ENCODE measurements around the gene ATL3.
"Not testable (repeated sequence)": the region's sequence is repeated elsewhere in the genome, so short reads cannot be mapped to it uniquely, and the experiment has no call there.

The ATL3 gene

DNA sequence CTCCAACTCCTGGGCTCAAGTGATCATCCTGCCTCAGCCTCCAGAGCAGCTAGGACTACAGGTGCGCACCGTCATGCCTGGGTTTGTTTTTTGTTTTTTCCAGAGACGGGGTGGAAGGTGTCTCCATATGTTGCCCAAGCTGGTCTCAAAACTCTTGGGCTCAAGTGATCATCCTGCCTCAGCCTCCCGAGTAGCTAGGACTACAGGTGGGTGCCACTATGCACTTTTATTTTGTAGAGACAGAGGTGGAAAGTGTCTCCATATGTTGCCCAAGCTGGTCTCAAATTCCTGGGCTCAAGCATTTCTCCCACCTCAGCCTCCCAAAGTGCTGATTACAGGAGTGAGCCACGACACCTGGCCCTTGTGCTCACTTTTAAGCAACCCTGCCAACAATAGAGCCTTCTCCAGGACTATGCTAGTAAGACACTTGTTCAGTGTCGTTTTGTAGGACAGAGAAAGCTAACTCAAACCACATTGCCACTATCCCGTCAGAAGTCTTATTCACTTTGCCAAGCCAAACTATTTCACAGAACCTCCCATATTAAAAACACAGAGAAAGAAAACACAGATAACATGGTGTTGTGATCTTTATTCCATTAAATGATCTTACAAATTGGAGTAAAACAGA, 47.5 kb downstream of the ATL3 start:
- no peak overlapping the region for H3K4me3 ChIP-seq (ENCODE audit: low read length)
- DNase-seq (ENCODE audit: low read depth) = no peak
- TF ChIP-seq, protein P1, sequence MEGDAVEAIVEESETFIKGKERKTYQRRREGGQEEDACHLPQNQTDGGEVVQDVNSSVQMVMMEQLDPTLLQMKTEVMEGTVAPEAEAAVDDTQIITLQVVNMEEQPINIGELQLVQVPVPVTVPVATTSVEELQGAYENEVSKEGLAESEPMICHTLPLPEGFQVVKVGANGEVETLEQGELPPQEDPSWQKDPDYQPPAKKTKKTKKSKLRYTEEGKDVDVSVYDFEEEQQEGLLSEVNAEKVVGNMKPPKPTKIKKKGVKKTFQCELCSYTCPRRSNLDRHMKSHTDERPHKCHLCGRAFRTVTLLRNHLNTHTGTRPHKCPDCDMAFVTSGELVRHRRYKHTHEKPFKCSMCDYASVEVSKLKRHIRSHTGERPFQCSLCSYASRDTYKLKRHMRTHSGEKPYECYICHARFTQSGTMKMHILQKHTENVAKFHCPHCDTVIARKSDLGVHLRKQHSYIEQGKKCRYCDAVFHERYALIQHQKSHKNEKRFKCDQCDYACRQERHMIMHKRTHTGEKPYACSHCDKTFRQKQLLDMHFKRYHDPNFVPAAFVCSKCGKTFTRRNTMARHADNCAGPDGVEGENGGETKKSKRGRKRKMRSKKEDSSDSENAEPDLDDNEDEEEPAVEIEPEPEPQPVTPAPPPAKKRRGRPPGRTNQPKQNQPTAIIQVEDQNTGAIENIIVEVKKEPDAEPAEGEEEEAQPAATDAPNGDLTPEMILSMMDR (conservative IDR thresholded peaks at IDR 0.05; ENCODE audit: low read depth, low read length) = no peak

DNA sequence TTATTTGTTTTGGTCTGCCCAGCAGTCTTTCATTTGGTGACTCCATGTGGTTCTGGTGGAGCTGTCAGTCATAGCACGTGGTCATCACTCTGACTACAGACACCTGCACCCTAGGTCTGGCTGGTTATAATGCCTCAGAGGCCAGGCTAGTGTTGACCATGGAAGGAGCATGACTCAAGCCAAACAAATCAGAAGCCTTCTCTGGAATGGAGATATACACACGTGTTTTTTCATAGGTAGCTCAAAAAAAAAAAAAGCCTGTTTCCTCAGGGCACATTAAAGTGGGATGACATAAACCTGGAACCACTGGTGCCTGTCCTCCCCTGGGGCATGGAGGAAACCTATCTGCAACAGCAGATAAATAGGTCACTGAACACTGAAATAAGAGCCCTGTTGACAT, 48.9 kb downstream of the ATL3 start:
- no peak overlapping the region for H3K4me3 ChIP-seq (ENCODE audit: low read length)
- no peak for DNase-seq (ENCODE audit: low read depth)
- TF ChIP-seq, protein P1 (conservative IDR thresholded peaks at IDR 0.05; ENCODE audit: low read depth, low read length) = no peak

DNA sequence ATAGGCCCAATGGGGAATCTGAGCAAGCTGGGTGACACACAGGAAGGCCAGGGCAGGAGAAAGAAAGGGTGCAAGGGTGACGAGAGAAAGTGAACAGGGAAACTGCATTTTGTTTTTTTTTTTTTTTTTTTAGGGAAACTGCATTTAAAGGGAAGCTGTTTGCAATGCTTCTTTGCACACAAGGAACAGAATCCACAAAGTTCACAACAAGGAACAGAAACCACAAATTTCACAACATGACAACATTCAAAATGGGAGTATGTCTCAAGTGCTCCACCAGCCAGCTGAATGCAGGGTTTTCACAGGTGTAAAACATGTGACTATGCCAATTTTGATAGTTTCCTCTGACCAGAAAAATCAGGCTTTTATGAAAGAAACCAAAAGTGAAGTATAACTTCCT, 50.1 kb downstream of the ATL3 start:
- DNase-seq (ENCODE audit: low read depth) = no peak
- TF ChIP-seq, protein P1 (conservative IDR thresholded peaks at IDR 0.05; ENCODE audit: low read depth, low read length) = no peak
- no peak overlapping the region for H3K4me3 ChIP-seq (ENCODE audit: low read length)

- no peak for DNase-seq (ENCODE audit: low read depth)
- TF ChIP-seq, protein P1 (conservative IDR thresholded peaks at IDR 0.05; ENCODE audit: low read depth, low read length) = no peak
- H3K4me3 ChIP-seq (ENCODE audit: low read length) = no peak overlapping the region
Measured at GRCh38 chr11:63619967-63620366, 51.2 kb downstream of the ATL3 start.

GRCh38 chr11:63617686-63618085, 53.5 kb downstream of the ATL3 start:
- not testable (repeated sequence) for DNase-seq (ENCODE audit: low read depth)

GRCh38 chr11:63616953-63617352, 54.2 kb downstream of the ATL3 start:
- DNase-seq (ENCODE audit: low read depth) = no peak
- H3K4me3 ChIP-seq (ENCODE audit: low read length) = no peak overlapping the region
- TF ChIP-seq, protein P1 (conservative IDR thresholded peaks at IDR 0.05; ENCODE audit: low read depth, low read length) = no peak

More at GRCh38 chr11:63617686-63618085, 53.5 kb downstream of the ATL3 start:
- not testable (repeated sequence) for H3K4me3 ChIP-seq (ENCODE audit: low read length)

- DNase-seq (ENCODE audit: low read depth) = no peak
- H3K4me3 ChIP-seq (ENCODE audit: low read length) = peak within 1 kb of the TSS; percentile 73
- TF ChIP-seq, protein P1 (conservative IDR thresholded peaks at IDR 0.05; ENCODE audit: low read depth, low read length) = no peak
Measured at GRCh38 chr11:63614136-63614671, 57.0 kb downstream of the ATL3 start, which contains the start of gene PLAAT3. TSS of gene PLAAT3 (minus strand) at chr11:63614433. CDS start at chr11:63614014, 419 bp downstream.
